ENCODE data around the gene CAMK2B. TPM values are rescaled to one million over a fixed set of nuclear protein-coding genes. Genes with fewer than 3 reads are reported as not detected.

The CAMK2B gene
- total RNA-seq, result under 1 TPM in 1 of 5 donors, not detected in 4; 0.35 TPM
- not detected for total RNA-seq (2013)
- total RNA-seq, result 0 to 1.1 (median 0.09) reads per million in 29 experiments

DNA sequence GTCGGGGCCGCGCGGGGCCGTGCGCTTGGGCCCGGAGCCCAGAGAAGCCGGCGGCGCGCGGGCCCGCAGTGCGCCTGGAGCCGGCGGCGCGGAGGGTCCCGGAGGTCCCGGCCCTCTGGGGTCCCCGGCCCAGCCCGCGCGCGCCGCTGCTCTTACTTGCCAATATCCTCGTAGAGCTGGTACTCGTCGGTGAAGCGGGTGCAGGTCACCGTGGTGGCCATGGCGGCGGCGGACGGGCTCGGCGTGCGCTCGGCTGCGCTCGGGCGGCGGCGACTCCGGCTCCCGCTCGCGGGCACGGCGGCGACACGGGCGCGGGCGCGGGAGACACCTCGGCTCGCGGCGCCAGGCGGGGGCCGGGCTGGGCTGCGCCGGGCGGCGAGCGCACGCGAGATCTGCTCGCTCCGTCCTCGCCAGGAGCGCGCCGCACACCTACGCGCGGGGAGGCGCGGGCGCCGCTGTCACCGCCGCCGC lies at the start of gene CAMK2B:
TSS of gene CAMK2B (minus strand) at position 394 of the 471 bp plus-strand sequence. CDS start at position 221, 173 bp downstream.
- Mint-ChIP-seq H3K4me3 (peak within 1 kb of the TSS; percentile 58 to 87 (median 66)), H3K27me3 (peaks cover 28 to 43% of the 10 kb centered on the region in 2 donors), H3K36me3 (no peaks in the 10 kb centered on the region), H3K9me3 (peaks cover 0 to 4% (median 0%) of the 10 kb centered on the region in 3 donors), H3K27ac (no peak within 1 kb of the TSS), H3K4me1 (peaks cover 6 to 10% (median 9%) of the 10 kb centered on the region in 3 donors)
- ChIA-PET POLR2A (no interaction called here), CTCF (no interaction called here)
- WGBS (ENCODE audit: insufficient coverage), result under 1% methylated on average over 73 of the region's 85 CpGs
- peaks cover 4 to 71% of the 10 kb centered on the region in 2 experiments for H3K27me3 ChIP-seq (replicated peaks in 1 of 2; ENCODE audit: control insufficient read depth in 2 of 2, extremely low read depth in 1 of 2, insufficient read depth in 2 of 2, low read length in 1 of 2)
- no peaks in the 10 kb centered on the region for H3K36me3 ChIP-seq (ENCODE audit: control insufficient read depth in 2 of 2, extremely low read depth in 1 of 2, insufficient read depth in 1 of 2, low read length in 1 of 2)
- H3K4me3 ChIP-seq (ENCODE audit: control insufficient read depth in 1 of 2, extremely low read depth in 1 of 2, low read length in 1 of 2), result peak within 1 kb of the TSS in 1 of 2 donors; percentile 5
- H3K9me3 ChIP-seq, result no peaks in the 10 kb centered on the region
- no peaks in the 10 kb centered on the region for H3K4me1 ChIP-seq (ENCODE audit: control insufficient read depth in 1 of 2, extremely low read depth in 1 of 2, insufficient read depth in 2 of 2, low read length in 2 of 2)
- ATAC-seq (replicated peaks in 1 of 4) (peak in 1 of 4 experiments; percentile 9), DNase-seq (no peak)
- no peak within 1 kb of the TSS for H3K27ac ChIP-seq (ENCODE audit: low read length)

- 76% methylated on average over 12 of the region's 12 CpGs for WGBS (ENCODE audit: insufficient coverage)
- CTCF ChIA-PET, result no interaction called here
Measured at GRCh38 chr7:44374007-44374763, 48.8 kb upstream of the CAMK2B start.

DNA sequence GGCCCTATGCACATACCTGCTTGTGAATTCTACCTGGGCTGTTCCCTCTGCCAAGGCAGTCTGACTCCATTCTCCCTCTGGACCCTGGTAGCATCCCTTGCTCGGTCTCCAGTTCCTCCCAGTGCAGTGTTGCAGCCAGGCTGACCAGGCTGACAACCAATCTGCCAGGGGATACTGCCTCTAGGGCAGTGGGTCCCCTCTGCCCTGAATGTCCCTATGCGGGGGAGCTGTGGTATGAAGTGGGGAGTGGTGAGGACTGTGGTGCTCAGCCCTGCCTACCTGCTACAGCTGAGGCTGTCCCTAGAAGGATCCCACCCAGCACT lies 48.0 kb upstream of the CAMK2B start:
- peaks cover 0 to 2% of the 10 kb centered on the region in 2 experiments for H3K4me1 ChIP-seq (ENCODE audit: control insufficient read depth in 1 of 2, extremely low read depth in 1 of 2, insufficient read depth in 2 of 2, low read length in 2 of 2)
- CTCF ChIA-PET, result no interaction called here
- no peak overlapping the region for H3K27ac ChIP-seq (ENCODE audit: low read length)
- peaks cover 13 to 16% of the 10 kb centered on the region in 2 donors for H3K27me3 Mint-ChIP-seq
- peaks cover 7 to 18% (median 16%) of the 10 kb centered on the region in 3 donors for H3K4me1 Mint-ChIP-seq
- H3K4me3 Mint-ChIP-seq, result no peak overlapping the region
- no peaks in the 10 kb centered on the region for H3K36me3 ChIP-seq (ENCODE audit: control insufficient read depth in 2 of 2, extremely low read depth in 1 of 2, insufficient read depth in 1 of 2, low read length in 1 of 2)
- no peak for DNase-seq
- H3K9me3 Mint-ChIP-seq, result peaks cover 0 to 13% (median 0%) of the 10 kb centered on the region in 3 donors
- no peak for ATAC-seq (replicated peaks in 1 of 4)
- POLR2A ChIA-PET, result no interaction called here
- H3K36me3 Mint-ChIP-seq, result no peaks in the 10 kb centered on the region
- H3K27ac Mint-ChIP-seq, result peak overlapping the region in 1 of 2 donors; percentile 19
- WGBS (ENCODE audit: insufficient coverage), result 72% methylated on average over 2 of the region's 2 CpGs
- H3K27me3 ChIP-seq (replicated peaks in 1 of 2; ENCODE audit: control insufficient read depth in 2 of 2, extremely low read depth in 1 of 2, insufficient read depth in 2 of 2, low read length in 1 of 2), result peaks cover 2 to 22% of the 10 kb centered on the region in 2 experiments
- H3K4me3 ChIP-seq (ENCODE audit: control insufficient read depth in 1 of 2, extremely low read depth in 1 of 2, low read length in 1 of 2), result no peak overlapping the region
- H3K9me3 ChIP-seq, result no peaks in the 10 kb centered on the region

More at GRCh38 chr7:44374007-44374763, 48.8 kb upstream of the CAMK2B start:
- H3K4me3 Mint-ChIP-seq, result no peak overlapping the region
- peaks cover 11 to 18% (median 13%) of the 10 kb centered on the region in 3 donors for H3K4me1 Mint-ChIP-seq
- Histone ChIP-seq H3K4me3 (ENCODE audit: control insufficient read depth in 1 of 2, extremely low read depth in 1 of 2, low read length in 1 of 2) (no peak overlapping the region), H3K36me3 (ENCODE audit: control insufficient read depth in 2 of 2, extremely low read depth in 1 of 2, insufficient read depth in 1 of 2, low read length in 1 of 2) (no peaks in the 10 kb centered on the region), H3K27ac (ENCODE audit: low read length) (no peak overlapping the region), H3K4me1 (ENCODE audit: control insufficient read depth in 1 of 2, extremely low read depth in 1 of 2, insufficient read depth in 2 of 2, low read length in 2 of 2) (peaks cover 0 to 2% of the 10 kb centered on the region in 2 experiments), H3K27me3 (replicated peaks in 1 of 2; ENCODE audit: control insufficient read depth in 2 of 2, extremely low read depth in 1 of 2, insufficient read depth in 2 of 2, low read length in 1 of 2) (peaks cover 2 to 19% of the 10 kb centered on the region in 2 experiments), H3K9me3 (no peaks in the 10 kb centered on the region)
- H3K27ac Mint-ChIP-seq, result no peak overlapping the region
- POLR2A ChIA-PET, result no interaction called here
- peaks cover 0 to 10% (median 0%) of the 10 kb centered on the region in 3 donors for H3K9me3 Mint-ChIP-seq
- peaks cover 11 to 13% of the 10 kb centered on the region in 2 donors for H3K27me3 Mint-ChIP-seq
- H3K36me3 Mint-ChIP-seq, result no peaks in the 10 kb centered on the region
- no peak for ATAC-seq (replicated peaks in 1 of 4)
- DNase-seq, result no peak

DNA sequence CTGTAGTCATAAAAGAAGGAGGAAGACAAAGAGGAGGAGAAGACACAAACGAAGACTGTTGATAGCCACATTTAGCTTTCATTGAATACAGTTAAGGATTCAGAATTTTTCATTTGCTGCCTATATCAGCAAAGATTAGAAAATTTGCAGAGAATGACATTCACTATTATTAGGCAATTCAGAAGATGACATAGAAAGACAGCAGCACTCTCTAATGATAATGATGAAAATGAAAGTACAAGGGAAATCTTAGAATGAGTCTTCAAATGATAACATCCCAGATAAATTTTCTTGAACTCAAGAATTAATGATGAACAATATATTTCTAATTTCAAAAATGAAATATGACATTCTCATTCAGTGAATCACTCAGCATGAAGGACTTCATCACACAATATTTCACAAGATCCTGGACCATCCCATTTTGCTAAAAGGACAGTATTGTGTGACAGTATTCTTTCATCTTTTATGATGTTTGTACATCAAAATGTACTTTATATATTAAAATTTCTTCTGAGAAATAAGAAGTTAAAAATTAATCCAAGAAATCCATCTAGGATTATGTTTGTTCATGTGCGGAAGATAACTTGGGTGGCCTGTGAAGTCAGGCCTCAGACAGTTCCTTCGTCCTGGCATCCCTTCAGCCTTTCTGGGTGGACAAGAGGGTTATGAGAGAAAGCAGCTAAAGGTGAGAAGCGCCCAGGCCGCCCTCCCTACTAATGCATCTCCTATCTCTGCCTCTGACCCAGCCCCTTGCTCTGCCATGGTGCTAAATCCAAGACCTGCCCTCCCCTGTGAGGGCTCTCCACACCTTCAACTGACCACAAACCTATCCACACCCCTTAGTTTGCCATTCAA lies 47.4 kb upstream of the CAMK2B start:
- Histone ChIP-seq H3K4me3 (ENCODE audit: control insufficient read depth in 1 of 2, extremely low read depth in 1 of 2, low read length in 1 of 2) (no peak overlapping the region), H3K36me3 (ENCODE audit: control insufficient read depth in 2 of 2, extremely low read depth in 1 of 2, insufficient read depth in 1 of 2, low read length in 1 of 2) (no peaks in the 10 kb centered on the region), H3K27ac (ENCODE audit: low read length) (no peak overlapping the region), H3K4me1 (ENCODE audit: control insufficient read depth in 1 of 2, extremely low read depth in 1 of 2, insufficient read depth in 2 of 2, low read length in 2 of 2) (peaks cover 0 to 2% of the 10 kb centered on the region in 2 experiments), H3K27me3 (replicated peaks in 1 of 2; ENCODE audit: control insufficient read depth in 2 of 2, extremely low read depth in 1 of 2, insufficient read depth in 2 of 2, low read length in 1 of 2) (peaks cover 2 to 28% of the 10 kb centered on the region in 2 experiments), H3K9me3 (no peaks in the 10 kb centered on the region)
- H3K4me1 Mint-ChIP-seq, result peaks cover 7 to 18% (median 16%) of the 10 kb centered on the region in 3 donors
- no peaks in the 10 kb centered on the region for H3K36me3 Mint-ChIP-seq
- no peak overlapping the region for H3K4me3 Mint-ChIP-seq
- ChIA-PET POLR2A (no interaction called here), CTCF (no interaction called here)
- peaks cover 18 to 20% of the 10 kb centered on the region in 2 donors for H3K27me3 Mint-ChIP-seq
- WGBS (ENCODE audit: insufficient coverage), result no CpG with 5 or more reads among the region's 5 CpGs
- no peak overlapping the region for H3K27ac Mint-ChIP-seq
- ATAC-seq (replicated peaks in 1 of 4) (no peak), DNase-seq (no peak)
- peaks cover 0 to 13% (median 0%) of the 10 kb centered on the region in 3 donors for H3K9me3 Mint-ChIP-seq

- Histone ChIP-seq H3K4me3 (ENCODE audit: control insufficient read depth in 1 of 2, extremely low read depth in 1 of 2, low read length in 1 of 2) (no peak overlapping the region), H3K9me3 (no peaks in the 10 kb centered on the region), H3K36me3 (ENCODE audit: control insufficient read depth in 2 of 2, extremely low read depth in 1 of 2, insufficient read depth in 1 of 2, low read length in 1 of 2) (no peaks in the 10 kb centered on the region), H3K27ac (ENCODE audit: low read length) (no peak overlapping the region), H3K4me1 (ENCODE audit: control insufficient read depth in 1 of 2, extremely low read depth in 1 of 2, insufficient read depth in 2 of 2, low read length in 2 of 2) (no peaks in the 10 kb centered on the region), H3K27me3 (replicated peaks in 1 of 2; ENCODE audit: control insufficient read depth in 2 of 2, extremely low read depth in 1 of 2, insufficient read depth in 2 of 2, low read length in 1 of 2) (peaks cover 4 to 23% of the 10 kb centered on the region in 2 experiments)
- peaks cover 0 to 13% (median 0%) of the 10 kb centered on the region in 3 donors for H3K9me3 Mint-ChIP-seq
- no peak overlapping the region for H3K4me3 Mint-ChIP-seq
- H3K36me3 Mint-ChIP-seq, result no peaks in the 10 kb centered on the region
- H3K27ac Mint-ChIP-seq, result no peak overlapping the region
- no peak for DNase-seq
- no peak for ATAC-seq (replicated peaks in 1 of 4)
- H3K27me3 Mint-ChIP-seq, result peaks cover 30 to 33% of the 10 kb centered on the region in 2 donors
- WGBS (ENCODE audit: insufficient coverage), result no CpG with 5 or more reads among the region's 1 CpG
- H3K4me1 Mint-ChIP-seq, result peaks cover 7 to 16% (median 9%) of the 10 kb centered on the region in 3 donors
- POLR2A ChIA-PET, result no interaction called here
- CTCF ChIA-PET, result interaction anchor here in 1 of 2 donors (0.6 kb wide), 1 partner anchor 371 kb away, joined by 3 read pairs; no protein-coding TSS in a partner anchor
Measured at GRCh38 chr7:44368885-44369284, 43.5 kb upstream of the CAMK2B start.

DNA sequence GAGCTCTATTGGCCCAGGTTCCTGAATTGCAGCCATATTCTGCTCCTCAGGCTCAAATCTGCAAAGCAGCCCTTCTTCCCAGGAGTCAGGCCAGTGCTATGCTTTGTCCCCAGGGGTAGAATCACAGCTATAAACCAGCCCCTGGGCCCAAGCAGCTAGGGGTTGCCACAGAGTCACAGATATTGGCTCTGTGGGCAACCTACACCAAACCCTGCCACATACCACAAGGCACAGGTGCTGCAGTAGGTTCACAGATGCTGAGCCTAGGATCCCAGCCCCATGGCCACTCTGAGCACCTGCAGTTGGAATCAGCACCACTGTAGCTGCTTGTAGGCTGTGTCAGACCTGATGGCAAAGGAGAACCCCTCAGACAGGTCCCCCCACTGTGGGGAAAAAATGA lies 43.1 kb upstream of the CAMK2B start:
- Mint-ChIP-seq H3K9me3 (peaks cover 0 to 13% (median 0%) of the 10 kb centered on the region in 3 donors), H3K4me1 (peaks cover 7 to 16% (median 9%) of the 10 kb centered on the region in 3 donors), H3K27ac (no peak overlapping the region), H3K36me3 (no peaks in the 10 kb centered on the region), H3K27me3 (peaks cover 32 to 36% of the 10 kb centered on the region in 2 donors), H3K4me3 (no peak overlapping the region)
- Histone ChIP-seq H3K4me3 (ENCODE audit: control insufficient read depth in 1 of 2, extremely low read depth in 1 of 2, low read length in 1 of 2) (no peak overlapping the region), H3K4me1 (ENCODE audit: control insufficient read depth in 1 of 2, extremely low read depth in 1 of 2, insufficient read depth in 2 of 2, low read length in 2 of 2) (no peaks in the 10 kb centered on the region), H3K36me3 (ENCODE audit: control insufficient read depth in 2 of 2, extremely low read depth in 1 of 2, insufficient read depth in 1 of 2, low read length in 1 of 2) (no peaks in the 10 kb centered on the region), H3K9me3 (no peaks in the 10 kb centered on the region), H3K27me3 (replicated peaks in 1 of 2; ENCODE audit: control insufficient read depth in 2 of 2, extremely low read depth in 1 of 2, insufficient read depth in 2 of 2, low read length in 1 of 2) (peaks cover 4 to 25% of the 10 kb centered on the region in 2 experiments), H3K27ac (ENCODE audit: low read length) (no peak overlapping the region)
- ChIA-PET POLR2A (no interaction called here), CTCF (no interaction called here)
- DNase-seq, result no peak
- ATAC-seq (replicated peaks in 1 of 4), result no peak
